Mucosa of stomach (tissue), 1 donor: Measurements from ENCODE around the gene PYROXD2.

Experiments
- H3K27me3 ChIP-seq: one replicate; pipeline ENCODE4 v1.7.0; 2013; ENCODE audit warnings: mild to moderate bottlenecking, low read length; ENCODE audit not compliant: control insufficient read depth, insufficient read depth
- H3K36me3 ChIP-seq: one replicate; pipeline ENCODE4 v1.7.0; 2013; ENCODE audit warnings: low read length; ENCODE audit not compliant: control insufficient read depth, insufficient read depth
- H3K4me1 ChIP-seq: one replicate; pipeline ENCODE4 v1.7.0; 2013; ENCODE audit warnings: mild to moderate bottlenecking, low read length; ENCODE audit not compliant: control insufficient read depth, insufficient read depth
- H3K4me3 ChIP-seq: one replicate; pipeline ENCODE4 v1.7.0; 2013; ENCODE audit warnings: low read length
- H3K9ac ChIP-seq: one replicate; pipeline ENCODE4 v1.7.0; 2013; ENCODE audit warnings: mild to moderate bottlenecking, low read length, moderate library complexity
- H3K9me3 ChIP-seq: one replicate; pipeline ENCODE4 v1.7.0; 2013; ENCODE audit warnings: mild to moderate bottlenecking, low read length, moderate library complexity; ENCODE audit not compliant: control insufficient read depth
- donor health status: Pancreatic carcinoma.

Gene PYROXD2

DNA sequence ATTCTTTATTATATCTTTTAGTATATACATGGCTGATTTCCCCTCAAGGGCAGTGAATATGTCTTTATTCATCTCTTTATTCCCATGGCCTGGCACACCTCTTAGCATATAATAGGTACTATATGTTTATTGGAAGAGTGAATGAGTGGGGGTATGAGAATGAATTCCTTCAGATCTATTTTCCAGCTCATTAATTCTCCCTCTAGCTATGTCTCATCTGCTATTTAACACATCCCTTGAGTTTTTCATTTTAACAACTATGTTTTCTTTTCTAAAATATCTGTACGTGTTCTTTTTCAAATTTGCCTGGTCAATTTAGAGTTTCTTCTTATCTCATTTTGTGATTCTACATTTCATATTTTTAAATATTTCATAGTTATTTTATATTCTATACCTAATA lies 17.3 kb upstream of the PYROXD2 start:
- Histone ChIP-seq H3K36me3 (peaks cover 14% of the 10 kb centered on the region), H3K4me3 (no peak overlapping the region), H3K9me3 (no peaks in the 10 kb centered on the region), H3K4me1 (no peaks in the 10 kb centered on the region), H3K9ac (no peak overlapping the region), H3K27me3 (no peaks in the 10 kb centered on the region)

DNA sequence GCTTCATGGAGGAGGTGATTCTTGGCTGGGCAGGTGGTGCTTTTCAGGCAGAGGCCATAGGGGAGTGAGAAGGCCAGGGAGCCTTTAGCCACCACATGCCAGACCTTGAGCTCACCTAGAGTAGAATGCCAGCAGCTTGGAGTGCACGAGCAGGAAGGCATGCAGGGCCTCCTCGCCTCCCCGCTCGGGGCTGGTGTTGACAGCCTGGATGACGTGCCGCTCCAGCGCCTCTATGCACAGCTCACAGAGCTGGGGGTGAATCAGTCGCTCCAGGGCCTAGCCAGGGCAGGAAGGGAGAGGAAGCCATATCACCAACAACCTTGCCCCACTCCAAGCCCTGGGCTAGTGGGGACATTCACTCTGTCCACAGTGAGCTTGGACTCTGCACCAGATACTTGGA lies 16.0 kb upstream of the PYROXD2 start:
- Histone ChIP-seq H3K4me1 (no peaks in the 10 kb centered on the region), H3K36me3 (peaks cover 14% of the 10 kb centered on the region), H3K9ac (no peak overlapping the region), H3K27me3 (no peaks in the 10 kb centered on the region), H3K9me3 (no peaks in the 10 kb centered on the region), H3K4me3 (no peak overlapping the region)

GRCh38 chr10:98430427-98430826 lies 15.4 kb upstream of the PYROXD2 start:
- no peaks in the 10 kb centered on the region for H3K27me3 ChIP-seq
- H3K9me3 ChIP-seq, result no peaks in the 10 kb centered on the region
- peaks cover 14% of the 10 kb centered on the region for H3K36me3 ChIP-seq
- H3K4me1 ChIP-seq, result no peaks in the 10 kb centered on the region
- H3K9ac ChIP-seq, result no peak overlapping the region
- H3K4me3 ChIP-seq, result no peak overlapping the region

DNA sequence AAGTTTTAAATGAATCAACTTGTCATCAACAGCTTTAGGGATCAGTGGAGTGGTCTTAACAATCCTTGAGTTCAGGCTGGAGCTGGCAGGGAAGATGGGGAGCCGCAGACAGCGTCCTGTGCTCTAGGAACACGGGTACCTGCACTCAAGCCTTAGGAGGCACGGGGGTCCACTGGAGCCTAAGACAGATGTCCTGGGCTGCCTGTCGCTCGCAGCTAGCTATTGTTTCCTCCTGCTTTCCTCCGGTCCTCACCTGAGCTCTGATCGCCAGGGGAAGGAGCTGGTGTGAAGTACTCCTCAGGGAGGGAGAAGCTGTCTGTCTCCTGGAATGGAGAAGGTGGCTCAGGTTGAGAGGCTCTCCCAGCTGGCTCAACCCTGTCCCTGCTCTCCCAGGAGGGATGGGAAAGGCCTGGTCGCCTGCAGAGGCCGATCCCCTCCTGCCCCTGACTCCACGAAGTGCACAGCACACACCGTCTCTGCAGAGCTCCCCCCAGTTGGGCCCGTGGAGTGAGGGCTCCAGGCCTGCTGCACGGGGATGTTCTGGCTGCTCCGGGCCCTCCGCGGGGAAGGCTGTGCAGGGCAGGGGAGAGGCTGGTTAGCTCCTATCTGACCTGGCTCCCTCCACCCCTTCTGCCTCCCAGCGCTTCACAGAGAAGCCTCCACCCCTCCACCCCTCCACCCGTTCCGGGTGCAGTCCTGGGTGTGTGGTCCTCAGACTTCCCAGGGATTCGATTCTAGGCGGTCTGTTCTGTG lies 14.5 kb upstream of the PYROXD2 start:
- peaks cover 7% of the 10 kb centered on the region for H3K36me3 ChIP-seq
- H3K27me3 ChIP-seq, result no peaks in the 10 kb centered on the region

GRCh38 chr10:98427011-98427515 lies 12.1 kb upstream of the PYROXD2 start:
- H3K36me3 ChIP-seq, result no peaks in the 10 kb centered on the region
- no peaks in the 10 kb centered on the region for H3K9me3 ChIP-seq
- no peaks in the 10 kb centered on the region for H3K27me3 ChIP-seq

More for the DNA sequence above, 14.5 kb upstream of the PYROXD2 start:
- no peak overlapping the region for H3K4me3 ChIP-seq
- H3K9me3 ChIP-seq, result no peaks in the 10 kb centered on the region
- no peak overlapping the region for H3K9ac ChIP-seq
- H3K4me1 ChIP-seq, result no peaks in the 10 kb centered on the region

GRCh38 chr10:98425511-98426352 lies 10.8 kb upstream of the PYROXD2 start:
- Histone ChIP-seq H3K4me1 (no peaks in the 10 kb centered on the region), H3K36me3 (no peaks in the 10 kb centered on the region), H3K9me3 (no peaks in the 10 kb centered on the region), H3K4me3 (no peak overlapping the region), H3K9ac (no peak overlapping the region), H3K27me3 (no peaks in the 10 kb centered on the region)

More at GRCh38 chr10:98427011-98427515, 12.1 kb upstream of the PYROXD2 start:
- Histone ChIP-seq H3K4me3 (no peak overlapping the region), H3K4me1 (no peaks in the 10 kb centered on the region), H3K9ac (no peak overlapping the region)

DNA sequence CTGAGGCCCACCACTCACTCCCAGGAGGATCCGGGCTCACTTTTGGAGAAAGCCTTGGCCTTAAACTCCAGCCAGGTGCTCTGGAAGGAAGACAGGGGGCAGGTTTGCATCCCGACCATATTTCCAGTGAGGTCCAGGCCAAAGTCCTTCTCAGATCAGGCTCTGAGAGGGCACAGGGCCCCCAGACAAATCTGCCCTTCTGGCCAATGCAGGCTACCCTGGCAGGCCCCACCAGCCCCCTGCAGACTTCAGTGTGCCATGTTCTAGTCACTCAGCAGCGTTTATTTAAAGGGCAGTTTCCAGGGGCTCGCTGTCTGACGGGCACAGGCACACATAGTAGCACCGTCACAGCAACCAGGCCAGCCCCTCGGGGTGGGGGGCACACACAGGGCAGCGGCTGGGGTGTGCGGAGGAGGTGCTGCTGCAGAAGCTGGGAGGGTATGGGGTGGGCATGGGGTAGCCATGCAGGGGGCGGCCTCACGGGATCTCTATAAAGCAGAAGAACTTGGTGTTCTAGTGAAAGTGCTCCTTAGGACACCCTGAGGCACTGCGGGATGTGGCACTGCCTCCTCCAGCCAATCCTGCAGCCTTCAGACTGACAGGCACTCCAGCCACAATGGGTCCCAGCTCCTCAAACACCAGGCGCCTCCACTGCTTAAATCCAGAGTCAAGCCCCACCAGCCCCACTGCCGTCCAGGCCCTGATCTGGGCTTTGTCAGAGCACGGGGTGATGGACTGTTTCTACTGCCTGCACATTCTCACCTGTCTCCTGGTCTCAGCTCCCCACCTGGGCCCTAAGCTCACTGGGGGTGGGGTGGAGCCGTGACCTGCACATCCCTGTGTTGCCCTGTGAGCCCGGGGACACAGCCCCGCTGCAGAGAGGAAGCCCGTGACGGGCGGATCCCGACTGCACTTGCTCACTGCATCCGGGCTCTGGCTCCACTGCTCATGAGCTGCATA lies 9.6 kb upstream of the PYROXD2 start:
- Histone ChIP-seq H3K9ac (no peak overlapping the region), H3K9me3 (no peaks in the 10 kb centered on the region), H3K4me1 (no peaks in the 10 kb centered on the region), H3K36me3 (no peaks in the 10 kb centered on the region), H3K4me3 (no peak overlapping the region), H3K27me3 (no peaks in the 10 kb centered on the region)

GRCh38 chr10:98423691-98424120 lies 8.7 kb upstream of the PYROXD2 start:
- Histone ChIP-seq H3K4me1 (no peaks in the 10 kb centered on the region), H3K36me3 (no peaks in the 10 kb centered on the region), H3K9ac (no peak overlapping the region), H3K4me3 (no peak overlapping the region), H3K27me3 (no peaks in the 10 kb centered on the region), H3K9me3 (no peaks in the 10 kb centered on the region)

- Histone ChIP-seq H3K4me1 (no peaks in the 10 kb centered on the region), H3K4me3 (no peak overlapping the region), H3K9ac (no peak overlapping the region), H3K9me3 (no peaks in the 10 kb centered on the region), H3K36me3 (no peaks in the 10 kb centered on the region), H3K27me3 (no peaks in the 10 kb centered on the region)
Measured at GRCh38 chr10:98422182-98422581, 7.2 kb upstream of the PYROXD2 start.

DNA sequence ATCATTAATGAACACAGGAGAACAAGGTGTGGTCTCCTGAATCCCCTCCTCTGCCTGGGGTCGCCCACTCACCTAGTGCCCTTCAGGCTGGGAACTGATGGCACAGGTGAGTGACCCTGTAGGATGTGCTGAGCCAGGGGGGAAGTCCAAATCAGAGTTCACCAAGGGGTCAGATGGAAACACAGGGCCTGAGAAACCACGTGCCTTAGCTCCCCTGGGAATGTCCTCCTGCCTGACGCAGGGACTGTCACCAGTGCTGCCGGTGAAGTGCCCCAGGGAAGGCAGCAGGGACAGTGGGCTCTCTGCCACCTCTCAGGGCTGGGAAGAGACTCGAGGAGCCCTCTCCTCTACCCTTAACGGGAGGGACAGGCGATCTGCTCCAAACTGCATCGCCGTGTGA lies 5.8 kb upstream of the PYROXD2 start:
- no peaks in the 10 kb centered on the region for H3K27me3 ChIP-seq
- no peak overlapping the region for H3K4me3 ChIP-seq
- H3K36me3 ChIP-seq, result no peaks in the 10 kb centered on the region
- no peak overlapping the region for H3K9ac ChIP-seq
- no peaks in the 10 kb centered on the region for H3K4me1 ChIP-seq
- H3K9me3 ChIP-seq, result no peaks in the 10 kb centered on the region

GRCh38 chr10:98419469-98420261 lies 4.7 kb upstream of the PYROXD2 start:
- Histone ChIP-seq H3K9ac (no peak overlapping the region), H3K4me3 (no peak overlapping the region), H3K36me3 (no peaks in the 10 kb centered on the region), H3K4me1 (peaks cover 7% of the 10 kb centered on the region), H3K27me3 (no peaks in the 10 kb centered on the region), H3K9me3 (no peaks in the 10 kb centered on the region)
